Measurements from ENCODE around the gene STXBP3. TPM values are rescaled to one million over a fixed set of nuclear protein-coding genes. Genes with fewer than 3 reads are reported as not detected.

The STXBP3 gene
- polyA plus RNA-seq, 2 donors: 26.1 to 37.5 TPM

DNA sequence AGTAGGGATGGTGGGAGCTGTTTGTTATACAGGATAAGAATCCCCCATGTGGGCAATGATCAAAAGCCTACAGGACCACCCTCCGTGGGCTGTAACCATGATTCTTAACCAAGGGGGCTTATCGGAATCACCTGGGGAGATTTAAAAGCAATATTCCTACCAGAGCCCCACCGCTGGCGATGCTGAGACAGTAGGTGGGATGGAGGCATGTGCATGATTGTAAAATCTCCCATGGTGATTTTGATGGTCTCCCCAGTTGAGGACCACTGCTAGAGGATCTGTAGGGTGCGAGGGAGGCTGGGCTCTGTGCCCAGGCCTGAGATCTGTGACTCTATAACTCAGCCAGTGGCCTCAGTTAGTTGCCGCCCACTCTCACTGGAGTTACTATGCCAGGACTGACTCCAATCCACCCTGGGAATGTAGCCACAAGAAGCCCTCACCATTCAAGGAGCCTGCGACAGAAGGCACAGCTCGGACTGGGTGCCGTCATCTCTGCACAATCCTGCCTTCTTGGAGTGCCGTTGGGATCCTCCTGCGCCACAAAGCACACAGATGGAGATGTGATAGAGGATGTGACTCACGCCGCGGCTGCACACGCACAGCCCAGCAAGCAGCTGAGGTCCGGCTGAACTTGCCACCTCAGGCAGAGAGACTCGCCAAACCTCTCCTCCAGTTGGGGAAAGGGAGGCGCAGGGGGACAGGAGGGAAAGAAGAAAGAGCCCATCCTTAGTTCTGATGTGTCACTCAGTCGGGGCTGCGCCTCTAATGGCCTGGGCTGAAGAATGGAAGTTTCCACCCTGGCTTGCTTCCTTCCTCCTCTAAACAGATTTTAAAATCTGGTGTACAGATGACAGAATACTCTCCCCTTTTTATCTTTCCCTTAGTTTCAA is 83.9 kb downstream of the STXBP3 start:
- Histone ChIP-seq H3K27ac (ENCODE audit: low read depth in 2 of 2, low read length in 1 of 2) (peak overlapping the region; percentile 86 to 94), H3K36me3 (ENCODE audit: control insufficient read depth in 2 of 2, insufficient read depth in 2 of 2, low read length in 1 of 2) (no peaks in the 10 kb centered on the region), H3K4me1 (ENCODE audit: control insufficient read depth in 2 of 2, insufficient read depth in 2 of 2, low read length in 1 of 2) (peaks cover 2 to 8% of the 10 kb centered on the region in 2 donors), H3K4me3 (ENCODE audit: low read depth in 1 of 2, low read length in 2 of 2) (peak overlapping the region; percentile 17 to 32), H3K9me3 (ENCODE audit: control insufficient read depth in 2 of 2, insufficient read depth in 1 of 2, low read depth in 1 of 2, low read length in 1 of 2) (no peaks in the 10 kb centered on the region), H3K27me3 (ENCODE audit: control insufficient read depth in 1 of 2, insufficient read depth in 2 of 2, low read length in 2 of 2) (no peaks in the 10 kb centered on the region)
- WGBS, 2 donors: 40 to 57% methylated on average over 20 of the region's 20 CpGs

DNA sequence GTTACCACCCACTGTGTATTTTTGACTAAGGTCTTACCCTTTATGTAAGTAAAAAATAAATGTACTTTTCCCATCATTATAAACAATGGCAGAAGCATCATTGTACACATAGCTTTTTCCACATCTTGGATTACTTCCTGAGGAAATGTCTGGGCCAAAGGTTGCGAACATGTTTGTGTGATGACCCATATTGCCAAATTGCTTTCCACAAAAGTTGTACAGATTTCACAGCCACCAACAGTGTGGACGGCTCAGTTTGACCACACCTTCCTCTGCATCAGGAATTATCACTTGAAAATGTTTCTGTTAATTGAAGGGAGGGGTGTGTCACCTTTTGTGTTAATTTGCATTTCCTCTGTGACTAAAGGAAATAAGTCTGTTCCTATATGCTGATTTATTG is 84.8 kb downstream of the STXBP3 start:
- H3K4me1 ChIP-seq (ENCODE audit: control insufficient read depth in 2 of 2, insufficient read depth in 2 of 2, low read length in 1 of 2): peaks cover 2 to 8% of the 10 kb centered on the region in 2 donors
- H3K9me3 ChIP-seq (ENCODE audit: control insufficient read depth in 2 of 2, insufficient read depth in 1 of 2, low read depth in 1 of 2, low read length in 1 of 2): no peaks in the 10 kb centered on the region
- no peaks in the 10 kb centered on the region for H3K36me3 ChIP-seq (ENCODE audit: control insufficient read depth in 2 of 2, insufficient read depth in 2 of 2, low read length in 1 of 2)
- 26 to 43% methylated on average over 2 of the region's 2 CpGs for whole genome bisulfite sequencing, 2 donors
- H3K27ac ChIP-seq (ENCODE audit: low read depth in 2 of 2, low read length in 1 of 2): peak overlapping the region; percentile 83 to 86
- no peak overlapping the region for H3K4me3 ChIP-seq (ENCODE audit: low read depth in 1 of 2, low read length in 2 of 2)
- no peaks in the 10 kb centered on the region for H3K27me3 ChIP-seq (ENCODE audit: control insufficient read depth in 1 of 2, insufficient read depth in 2 of 2, low read length in 2 of 2)

DNA sequence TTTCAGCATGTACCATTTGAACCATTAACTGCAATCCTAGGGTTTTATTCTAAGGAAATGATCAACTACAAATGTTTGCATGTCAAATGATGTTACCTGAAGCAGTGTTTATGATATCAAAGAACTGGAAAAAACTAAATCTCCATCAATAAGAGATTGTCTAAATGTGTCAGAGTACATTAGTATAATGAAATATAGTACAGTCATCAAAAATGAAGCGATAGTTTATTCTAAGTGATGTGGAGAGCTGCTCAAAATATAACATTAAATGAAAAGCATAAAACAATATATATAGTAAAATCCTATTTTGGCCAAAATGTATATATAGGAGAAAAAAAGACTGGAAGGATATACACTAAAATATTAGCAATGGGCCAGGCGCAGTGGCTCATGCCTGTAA is 86.5 kb downstream of the STXBP3 start:
- H3K9me3 ChIP-seq (ENCODE audit: control insufficient read depth in 2 of 2, insufficient read depth in 1 of 2, low read depth in 1 of 2, low read length in 1 of 2): no peaks in the 10 kb centered on the region
- H3K27me3 ChIP-seq (ENCODE audit: control insufficient read depth in 1 of 2, insufficient read depth in 2 of 2, low read length in 2 of 2): no peaks in the 10 kb centered on the region
- H3K4me3 ChIP-seq (ENCODE audit: low read depth in 1 of 2, low read length in 2 of 2): no peak overlapping the region
- WGBS, 2 donors: 100% methylated on average over 2 of the region's 2 CpGs
- H3K4me1 ChIP-seq (ENCODE audit: control insufficient read depth in 2 of 2, insufficient read depth in 2 of 2, low read length in 1 of 2): peaks cover 2 to 8% of the 10 kb centered on the region in 2 donors
- no peaks in the 10 kb centered on the region for H3K36me3 ChIP-seq (ENCODE audit: control insufficient read depth in 2 of 2, insufficient read depth in 2 of 2, low read length in 1 of 2)
- no peak overlapping the region for H3K27ac ChIP-seq (ENCODE audit: low read depth in 2 of 2, low read length in 1 of 2)

DNA sequence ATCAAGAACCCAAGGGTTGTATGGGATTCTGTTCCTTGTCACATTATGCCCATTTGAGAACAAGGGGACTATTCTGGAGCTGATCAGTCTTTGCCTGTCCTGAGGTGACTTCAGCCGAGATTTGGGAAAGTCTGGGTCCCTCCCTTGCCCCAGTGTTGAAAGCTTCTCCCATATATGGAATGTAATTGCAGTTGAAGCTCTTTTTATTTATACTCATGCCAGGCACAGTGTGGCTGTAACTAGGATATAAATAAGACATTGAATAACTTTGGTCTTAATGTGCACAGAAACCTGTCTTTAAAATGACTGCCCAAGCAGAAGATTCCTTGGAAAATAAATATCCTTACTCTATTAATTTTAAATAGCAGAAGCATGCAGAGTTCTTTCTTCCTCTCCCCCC is 95.2 kb downstream of the STXBP3 start:
- Histone ChIP-seq H3K9me3 (ENCODE audit: control insufficient read depth in 2 of 2, insufficient read depth in 1 of 2, low read depth in 1 of 2, low read length in 1 of 2) (no peaks in the 10 kb centered on the region), H3K4me3 (ENCODE audit: low read depth in 1 of 2, low read length in 2 of 2) (no peak overlapping the region), H3K27me3 (ENCODE audit: control insufficient read depth in 1 of 2, insufficient read depth in 2 of 2, low read length in 2 of 2) (no peaks in the 10 kb centered on the region), H3K36me3 (ENCODE audit: control insufficient read depth in 2 of 2, insufficient read depth in 2 of 2, low read length in 1 of 2) (no peaks in the 10 kb centered on the region), H3K27ac (ENCODE audit: low read depth in 2 of 2, low read length in 1 of 2) (peak overlapping the region in 1 of 2 donors; percentile 9), H3K4me1 (ENCODE audit: control insufficient read depth in 2 of 2, insufficient read depth in 2 of 2, low read length in 1 of 2) (no peaks in the 10 kb centered on the region)
- 23 to 41% methylated on average over 1 of the region's 1 CpG for WGBS, 2 donors

DNA sequence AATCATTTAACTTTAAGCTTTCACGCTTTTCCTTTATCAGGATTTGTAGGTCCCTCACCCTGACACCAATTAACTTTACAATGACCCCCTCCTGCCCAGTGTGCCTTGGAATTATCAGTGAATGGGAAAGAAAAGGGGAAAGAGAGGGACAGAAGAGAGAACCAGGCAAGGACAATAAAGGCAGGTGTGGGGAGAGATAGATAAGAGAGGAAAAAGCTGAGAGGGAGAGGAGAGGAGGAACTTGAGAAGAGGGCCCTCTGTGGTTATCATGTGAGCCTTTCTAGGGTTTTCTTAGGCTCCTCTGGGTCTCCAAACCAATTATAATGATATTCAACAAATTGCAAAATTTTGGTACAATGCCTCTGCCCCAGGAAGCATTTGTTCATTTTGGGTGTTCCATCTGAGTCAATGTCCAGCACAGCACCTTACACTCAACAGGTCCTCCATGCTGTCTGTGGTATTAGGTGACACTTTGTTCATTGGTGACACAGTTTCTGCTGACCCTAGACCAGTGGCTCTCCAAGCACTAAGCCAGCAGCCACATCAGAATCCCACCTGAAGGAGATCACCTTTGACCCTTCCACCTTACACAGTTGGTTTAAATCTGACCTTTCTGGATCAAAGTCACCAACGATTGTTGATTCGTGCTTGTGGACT is 96.2 kb downstream of the STXBP3 start:
- WGBS, 2 donors: 78 to 82% methylated on average over 3 of the region's 3 CpGs
- H3K4me3 ChIP-seq (ENCODE audit: low read depth in 1 of 2, low read length in 2 of 2): no peak overlapping the region
- no peaks in the 10 kb centered on the region for H3K27me3 ChIP-seq (ENCODE audit: control insufficient read depth in 1 of 2, insufficient read depth in 2 of 2, low read length in 2 of 2)
- H3K27ac ChIP-seq (ENCODE audit: low read depth in 2 of 2, low read length in 1 of 2): peak overlapping the region in 1 of 2 donors; percentile 40
- no peaks in the 10 kb centered on the region for H3K9me3 ChIP-seq (ENCODE audit: control insufficient read depth in 2 of 2, insufficient read depth in 1 of 2, low read depth in 1 of 2, low read length in 1 of 2)
- H3K4me1 ChIP-seq (ENCODE audit: control insufficient read depth in 2 of 2, insufficient read depth in 2 of 2, low read length in 1 of 2): no peaks in the 10 kb centered on the region
- H3K36me3 ChIP-seq (ENCODE audit: control insufficient read depth in 2 of 2, insufficient read depth in 2 of 2, low read length in 1 of 2): no peaks in the 10 kb centered on the region

DNA sequence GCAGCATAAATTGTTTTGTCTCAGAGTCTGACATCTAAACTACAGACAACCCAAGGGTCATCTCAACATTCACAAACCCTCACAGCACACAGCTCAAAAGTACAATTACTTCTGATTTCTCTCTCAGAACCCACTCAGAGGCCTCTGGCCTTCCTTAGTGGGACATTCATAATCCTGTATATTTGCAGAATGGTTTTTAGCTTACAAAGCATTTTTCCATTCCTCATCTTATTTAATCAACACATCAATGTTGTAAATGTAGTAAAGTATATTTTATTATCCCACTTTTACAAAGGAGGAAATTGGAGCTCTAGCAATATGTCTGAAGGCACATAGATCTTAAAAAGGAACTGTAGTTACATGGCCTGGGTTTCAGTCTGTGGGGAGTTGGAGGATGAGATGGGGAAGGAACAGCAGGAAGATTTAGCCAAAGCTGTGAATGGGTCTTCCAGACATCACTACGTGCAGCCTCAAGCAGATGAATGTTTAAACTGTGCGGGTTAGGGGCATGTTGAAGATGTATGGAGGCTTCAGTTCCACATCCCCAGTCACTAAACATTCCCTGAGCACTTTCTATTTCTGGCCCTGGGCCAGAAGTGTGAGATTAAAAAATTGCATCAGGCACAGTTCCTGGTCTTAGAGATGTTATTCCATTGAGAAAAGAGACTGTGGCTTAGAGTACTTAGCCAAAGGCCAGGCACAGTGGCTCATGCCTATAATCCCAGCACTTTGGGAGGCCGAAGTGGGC is 97.1 kb downstream of the STXBP3 start:
- WGBS, 2 donors: 76 to 77% methylated on average over 3 of the region's 3 CpGs
- H3K4me1 ChIP-seq (ENCODE audit: control insufficient read depth in 2 of 2, insufficient read depth in 2 of 2, low read length in 1 of 2): no peaks in the 10 kb centered on the region
- H3K4me3 ChIP-seq (ENCODE audit: low read depth in 1 of 2, low read length in 2 of 2): no peak overlapping the region
- H3K36me3 ChIP-seq (ENCODE audit: control insufficient read depth in 2 of 2, insufficient read depth in 2 of 2, low read length in 1 of 2): no peaks in the 10 kb centered on the region
- H3K27me3 ChIP-seq (ENCODE audit: control insufficient read depth in 1 of 2, insufficient read depth in 2 of 2, low read length in 2 of 2): no peaks in the 10 kb centered on the region
- peak overlapping the region in 1 of 2 donors; percentile 18 for H3K27ac ChIP-seq (ENCODE audit: low read depth in 2 of 2, low read length in 1 of 2)
- no peaks in the 10 kb centered on the region for H3K9me3 ChIP-seq (ENCODE audit: control insufficient read depth in 2 of 2, insufficient read depth in 1 of 2, low read depth in 1 of 2, low read length in 1 of 2)

DNA sequence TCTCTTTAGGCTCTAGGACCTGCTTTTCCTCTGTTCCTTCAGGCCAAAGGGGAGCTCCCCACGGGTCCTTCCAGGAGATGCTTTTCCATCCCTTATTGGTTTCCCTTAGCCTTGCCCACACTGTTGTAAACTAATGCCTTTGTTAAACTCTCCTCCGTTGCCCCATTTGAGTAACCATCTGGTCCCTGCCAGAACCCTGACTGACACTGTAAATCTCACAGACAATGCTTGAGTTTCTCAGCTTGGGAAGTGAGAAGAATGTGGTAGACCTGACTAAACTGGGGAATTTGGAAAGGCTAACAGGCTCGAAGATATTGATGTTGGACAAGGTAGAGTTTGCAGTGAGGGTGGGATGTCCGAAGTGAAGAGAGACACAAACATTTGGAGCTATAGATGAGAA is 99.0 kb downstream of the STXBP3 start:
- no peak overlapping the region for H3K4me3 ChIP-seq (ENCODE audit: low read depth in 1 of 2, low read length in 2 of 2)
- no peaks in the 10 kb centered on the region for H3K27me3 ChIP-seq (ENCODE audit: control insufficient read depth in 1 of 2, insufficient read depth in 2 of 2, low read length in 2 of 2)
- H3K4me1 ChIP-seq (ENCODE audit: control insufficient read depth in 2 of 2, insufficient read depth in 2 of 2, low read length in 1 of 2): no peaks in the 10 kb centered on the region
- no peaks in the 10 kb centered on the region for H3K9me3 ChIP-seq (ENCODE audit: control insufficient read depth in 2 of 2, insufficient read depth in 1 of 2, low read depth in 1 of 2, low read length in 1 of 2)
- H3K36me3 ChIP-seq (ENCODE audit: control insufficient read depth in 2 of 2, insufficient read depth in 2 of 2, low read length in 1 of 2): no peaks in the 10 kb centered on the region
- H3K27ac ChIP-seq (ENCODE audit: low read depth in 2 of 2, low read length in 1 of 2): no peak overlapping the region
- 59 to 71% methylated on average over 4 of the region's 4 CpGs for WGBS, 2 donors

DNA sequence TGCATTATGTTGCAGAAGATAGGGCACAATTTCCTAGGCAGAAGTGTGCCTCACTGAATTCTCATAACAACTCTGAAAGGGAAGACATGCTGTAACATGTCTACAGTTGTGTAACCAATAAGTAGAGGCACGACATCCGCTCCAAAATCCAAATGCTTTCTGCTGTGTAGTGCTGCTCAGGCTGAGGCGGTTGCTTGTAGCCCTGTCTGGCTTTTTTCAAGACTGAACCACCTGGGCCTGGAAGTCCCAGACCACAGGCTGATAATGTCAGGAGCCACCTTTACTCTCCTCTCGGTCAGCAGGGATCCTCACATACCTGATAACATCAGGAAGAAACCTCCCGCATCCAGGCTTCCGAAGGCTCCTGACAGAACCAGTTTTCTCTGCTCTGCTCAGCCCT is 99.5 kb downstream of the STXBP3 start:
- H3K27ac ChIP-seq (ENCODE audit: low read depth in 2 of 2, low read length in 1 of 2): peak overlapping the region; percentile 11 to 44
- no peaks in the 10 kb centered on the region for H3K27me3 ChIP-seq (ENCODE audit: control insufficient read depth in 1 of 2, insufficient read depth in 2 of 2, low read length in 2 of 2)
- WGBS, 2 donors: 47 to 70% methylated on average over 6 of the region's 6 CpGs
- H3K36me3 ChIP-seq (ENCODE audit: control insufficient read depth in 2 of 2, insufficient read depth in 2 of 2, low read length in 1 of 2): no peaks in the 10 kb centered on the region
- no peaks in the 10 kb centered on the region for H3K4me1 ChIP-seq (ENCODE audit: control insufficient read depth in 2 of 2, insufficient read depth in 2 of 2, low read length in 1 of 2)
- H3K9me3 ChIP-seq (ENCODE audit: control insufficient read depth in 2 of 2, insufficient read depth in 1 of 2, low read depth in 1 of 2, low read length in 1 of 2): no peaks in the 10 kb centered on the region
- no peak overlapping the region for H3K4me3 ChIP-seq (ENCODE audit: low read depth in 1 of 2, low read length in 2 of 2)

DNA sequence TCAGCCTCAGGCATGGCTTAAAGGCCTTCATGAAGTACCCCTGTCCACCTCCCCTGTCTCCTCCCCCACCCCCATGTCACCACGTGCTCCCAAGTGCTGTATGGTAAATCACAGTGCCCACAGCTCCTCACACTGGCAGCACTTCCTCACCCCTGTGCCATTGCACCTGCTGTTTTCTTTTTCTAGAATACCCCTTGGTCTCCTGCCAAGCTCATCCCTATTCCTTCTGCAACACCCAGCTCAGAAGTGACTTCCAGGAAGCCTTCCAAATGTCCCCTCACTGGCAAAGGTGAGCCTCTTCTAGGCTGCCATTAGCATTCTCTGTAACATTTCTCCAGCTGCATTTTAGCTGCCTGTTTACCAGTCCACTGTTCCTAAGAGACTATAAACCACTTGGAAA is 101.0 kb downstream of the STXBP3 start:
- Histone ChIP-seq H3K27me3 (ENCODE audit: control insufficient read depth in 1 of 2, insufficient read depth in 2 of 2, low read length in 2 of 2) (no peaks in the 10 kb centered on the region), H3K4me1 (ENCODE audit: control insufficient read depth in 2 of 2, insufficient read depth in 2 of 2, low read length in 1 of 2) (no peaks in the 10 kb centered on the region), H3K9me3 (ENCODE audit: control insufficient read depth in 2 of 2, insufficient read depth in 1 of 2, low read depth in 1 of 2, low read length in 1 of 2) (no peaks in the 10 kb centered on the region), H3K36me3 (ENCODE audit: control insufficient read depth in 2 of 2, insufficient read depth in 2 of 2, low read length in 1 of 2) (no peaks in the 10 kb centered on the region), H3K4me3 (ENCODE audit: low read depth in 1 of 2, low read length in 2 of 2) (no peak overlapping the region), H3K27ac (ENCODE audit: low read depth in 2 of 2, low read length in 1 of 2) (no peak overlapping the region)
- WGBS, 2 donors: 71 to 86% methylated on average over 1 of the region's 1 CpG

Measured in esophagus (tissue), 2 donors.